PC-3 (cell line): ENCODE data around the gene TUBGCP3. TPM values are rescaled to one million over a fixed set of nuclear protein-coding genes. Genes with fewer than 3 reads are reported as not detected.

ENCODE experiments used
- ATAC-seq: fragments of 200-7000 bp; cut with Tn5 transposase; 2 replicates; pipeline ENCODE4 v1.9.1; 2020; ENCODE audit warnings: mild to moderate bottlenecking, moderate library complexity
- BruUV-seq: library from RNA; stranded (reverse); fragments of 400-500 nt; replicated peaks from 2 replicates; lab custom pipeline; 2021; lab: Mats Ljungman, UMichigan
- CTCF ChIA-PET: fragments of 300-600 bp; sonication (Branson Sonifier 250); formaldehyde crosslinking; loops from one replicate; lab custom pipeline; 2022; ENCODE audit warnings: antibody characterized with exemption; lab: Charles Lee
- POLR2A ChIA-PET: fragments of 300-600 bp; sonication (Branson Sonifier 250); formaldehyde crosslinking; loops from one replicate; lab custom pipeline; 2022; ENCODE audit warnings: antibody characterized with exemption; ENCODE audit not compliant: unreplicated experiment; lab: Charles Lee
- DNase-seq: peaks from one replicate; pipeline ENCODE4 v3.0.0-alpha.2; 2015
- H2AFZ ChIP-seq: fragments of 300-600 bp; sonication (generic); 2 replicates; pipeline ENCODE4 v1.6.0; 2016; ENCODE audit warnings: antibody characterized with exemption, low read length
- H3F3A ChIP-seq: fragments of 300-600 bp; sonication (generic); one replicate; pipeline ENCODE4 v1.6.0; 2017; ENCODE audit warnings: antibody characterized with exemption, low read length, control low read depth, mild to moderate bottlenecking; ENCODE audit not compliant: unreplicated experiment
- H3K27ac ChIP-seq: fragments of 300-600 bp; sonication (generic); 2 replicates; pipeline ENCODE4 v1.5.1; 2016; ENCODE audit warnings: mild to moderate bottlenecking, low read length
- H3K27me3 ChIP-seq: fragments of 300-600 bp; sonication (generic); 2 replicates; pipeline ENCODE4 v1.6.1; 2016; ENCODE audit warnings: low read length, mixed read lengths
- H3K36me3 ChIP-seq: fragments of 300-600 bp; sonication (generic); 2 replicates; pipeline ENCODE4 v1.6.1; 2016; ENCODE audit warnings: low read depth, mixed run types, low read length, mixed read lengths
- H3K4me1 ChIP-seq: fragments of 300-600 bp; sonication (generic); 2 replicates; pipeline ENCODE4 v1.5.1; 2016; ENCODE audit warnings: low read length; ENCODE audit not compliant: insufficient read depth
- H3K4me2 ChIP-seq: fragments of 300-600 bp; sonication (generic); 2 replicates; pipeline ENCODE4 v1.6.0; 2016; ENCODE audit warnings: low read length
- H3K4me3 ChIP-seq: fragments of 300-600 bp; sonication (generic); 2 replicates; pipeline ENCODE4 v1.5.1; 2016; ENCODE audit warnings: mild to moderate bottlenecking, low read length, mixed read lengths
- H3K79me2 ChIP-seq: fragments of 300-600 bp; sonication (generic); 2 replicates; pipeline ENCODE4 v1.6.1; 2017; ENCODE audit warnings: low read length, mixed read lengths
- H3K9ac ChIP-seq: fragments of 300-600 bp; sonication (generic); 2 replicates; pipeline ENCODE4 v1.6.0; 2016; ENCODE audit warnings: mild to moderate bottlenecking, low read length
- H3K9me2 ChIP-seq: fragments of 300-600 bp; sonication (generic); replicated peaks from 2 replicates; pipeline ENCODE4 v1.6.1; 2016; ENCODE audit warnings: mixed run types, low read length, mixed read lengths
- H3K9me3 ChIP-seq: fragments of 300-600 bp; sonication (generic); 2 replicates; pipeline ENCODE4 v1.6.1; 2016; ENCODE audit warnings: low read length, mixed read lengths
- H4K20me1 ChIP-seq: fragments of 300-600 bp; sonication (generic); 2 replicates; pipeline ENCODE4 v1.6.1; 2016; ENCODE audit warnings: low read length, mixed read lengths
- EZH2 ChIP-seq: fragments of 300-600 bp; sonication (generic); IDR thresholded peaks from one replicate; pipeline ENCODE4 v1.6.1; 2017; ENCODE audit warnings: antibody characterized with exemption, mild to moderate bottlenecking, low read length; ENCODE audit not compliant: unreplicated experiment
- EZH2phosphoT487 ChIP-seq: fragments of 300-600 bp; sonication (generic); IDR thresholded peaks from 2 replicates; pipeline ENCODE4 v1.6.1; 2018; ENCODE audit warnings: mild to moderate bottlenecking, antibody characterized with exemption, low read length, borderline replicate concordance
- intact Hi-C: fragments of 100-400 bp; cut with micrococcal nuclease; formaldehyde crosslinking; loops from 2 replicates; pipeline ENCODE4 v1.9.0; 2023
- total RNA-seq: library from RNA; depleted of rRNA; stranded (reverse); fragments of >200 nt; gene quantifications from 2 replicates; pipeline ENCODE4 v1.2.3, GENCODE V29; 2014
- TF ChIP-seq, protein P1 (sequence below): fragments of 300-600 bp; sonication (generic); conservative IDR thresholded peaks from 2 replicates; pipeline ENCODE4 v1.5.1; 2017; ENCODE audit warnings: antibody characterized with exemption, low read depth, mild to moderate bottlenecking, low read length

TUBGCP3 gene
- total RNA-seq, 1 experiment from 2014 or later: 25.8 TPM

DNA sequence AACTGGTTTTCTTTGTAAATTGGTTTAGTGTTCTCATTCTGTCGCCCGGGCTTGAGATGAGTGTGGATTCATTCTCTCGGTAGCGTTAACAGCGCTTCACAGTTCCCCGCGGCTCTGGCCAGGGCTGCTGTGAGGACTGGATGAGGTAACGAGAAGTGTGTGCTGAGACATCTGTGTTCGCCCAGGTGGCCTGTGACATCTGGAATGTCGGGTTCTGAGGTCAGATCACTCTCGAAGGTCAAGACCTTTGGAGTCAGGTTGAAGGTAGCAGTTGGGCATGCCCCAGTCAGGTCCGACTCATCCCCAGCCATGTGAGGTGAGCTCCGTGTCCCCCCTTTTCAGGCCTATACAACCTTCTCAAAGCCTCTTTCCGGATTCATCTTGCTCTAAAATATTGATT, 13.4 kb upstream of the TUBGCP3 start:
- Histone ChIP-seq H3K4me1 (no peaks in the 10 kb centered on the region), H3K79me2 (no peaks in the 10 kb centered on the region), H3K27me3 (peaks cover 29% of the 10 kb centered on the region), H3F3A (no peaks in the 10 kb centered on the region), H3K9me2 (no peaks in the 10 kb centered on the region), H3K9me3 (no peaks in the 10 kb centered on the region), H3K27ac (no peak overlapping the region), H3K36me3 (no peaks in the 10 kb centered on the region), H3K4me2 (no peak overlapping the region), H3K4me3 (no peak overlapping the region), H2AFZ (no peak overlapping the region), H4K20me1 (no peaks in the 10 kb centered on the region), H3K9ac (no peak overlapping the region)
- no peak for TF ChIP-seq EZH2
- TF ChIP-seq, protein P1, sequence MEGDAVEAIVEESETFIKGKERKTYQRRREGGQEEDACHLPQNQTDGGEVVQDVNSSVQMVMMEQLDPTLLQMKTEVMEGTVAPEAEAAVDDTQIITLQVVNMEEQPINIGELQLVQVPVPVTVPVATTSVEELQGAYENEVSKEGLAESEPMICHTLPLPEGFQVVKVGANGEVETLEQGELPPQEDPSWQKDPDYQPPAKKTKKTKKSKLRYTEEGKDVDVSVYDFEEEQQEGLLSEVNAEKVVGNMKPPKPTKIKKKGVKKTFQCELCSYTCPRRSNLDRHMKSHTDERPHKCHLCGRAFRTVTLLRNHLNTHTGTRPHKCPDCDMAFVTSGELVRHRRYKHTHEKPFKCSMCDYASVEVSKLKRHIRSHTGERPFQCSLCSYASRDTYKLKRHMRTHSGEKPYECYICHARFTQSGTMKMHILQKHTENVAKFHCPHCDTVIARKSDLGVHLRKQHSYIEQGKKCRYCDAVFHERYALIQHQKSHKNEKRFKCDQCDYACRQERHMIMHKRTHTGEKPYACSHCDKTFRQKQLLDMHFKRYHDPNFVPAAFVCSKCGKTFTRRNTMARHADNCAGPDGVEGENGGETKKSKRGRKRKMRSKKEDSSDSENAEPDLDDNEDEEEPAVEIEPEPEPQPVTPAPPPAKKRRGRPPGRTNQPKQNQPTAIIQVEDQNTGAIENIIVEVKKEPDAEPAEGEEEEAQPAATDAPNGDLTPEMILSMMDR: no peak
- TF ChIP-seq EZH2phosphoT487: no peak
- DNase-seq (no peak), ATAC-seq (no peak)
- ChIA-PET POLR2A (no interaction called here), CTCF (no interaction called here)
- no TSS peak for BruUV-seq
- intact Hi-C loops: no loop called here

DNA sequence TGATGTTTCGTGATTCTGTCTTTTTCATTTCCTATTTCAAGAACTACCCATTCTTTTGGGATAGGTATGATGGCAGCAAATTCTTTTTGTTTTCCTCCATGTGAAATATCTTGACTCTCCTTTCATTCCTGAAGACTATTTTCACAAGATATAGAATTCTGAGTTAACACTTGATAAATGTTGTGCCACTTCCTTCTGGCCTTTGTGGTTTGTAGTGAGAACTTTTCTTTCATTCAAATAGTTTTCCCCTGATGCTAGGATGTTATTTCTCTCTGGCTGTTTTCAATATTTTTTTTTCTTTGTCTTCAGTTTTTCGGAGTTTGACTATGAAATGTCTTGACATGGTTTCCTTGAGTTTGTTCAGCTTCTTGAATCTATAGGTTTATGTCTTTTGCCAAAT, 8.3 kb upstream of the TUBGCP3 start:
- Histone ChIP-seq H3K4me1 (0 out of 2 replicates have a peak, but pooled peaks cover 3% of the 10 kb centered on the region), H3F3A (no peaks in the 10 kb centered on the region), H3K4me2 (no peak overlapping the region), H3K27ac (no peak overlapping the region), H3K9ac (no peak overlapping the region), H3K36me3 (no peaks in the 10 kb centered on the region), H3K9me3 (no peaks in the 10 kb centered on the region), H3K79me2 (no peaks in the 10 kb centered on the region), H3K9me2 (no peaks in the 10 kb centered on the region), H3K27me3 (peaks cover 17% of the 10 kb centered on the region), H3K4me3 (no peak overlapping the region), H4K20me1 (no peaks in the 10 kb centered on the region), H2AFZ (no peak overlapping the region)
- no peak for ATAC-seq
- CTCF ChIA-PET: no interaction called here
- intact Hi-C loops: no loop called here
- no peak for TF ChIP-seq EZH2phosphoT487
- TF ChIP-seq, protein P1: no peak
- TF ChIP-seq EZH2: no peak
- no peak for DNase-seq
- POLR2A ChIA-PET: no interaction called here
- BruUV-seq: no TSS peak

DNA sequence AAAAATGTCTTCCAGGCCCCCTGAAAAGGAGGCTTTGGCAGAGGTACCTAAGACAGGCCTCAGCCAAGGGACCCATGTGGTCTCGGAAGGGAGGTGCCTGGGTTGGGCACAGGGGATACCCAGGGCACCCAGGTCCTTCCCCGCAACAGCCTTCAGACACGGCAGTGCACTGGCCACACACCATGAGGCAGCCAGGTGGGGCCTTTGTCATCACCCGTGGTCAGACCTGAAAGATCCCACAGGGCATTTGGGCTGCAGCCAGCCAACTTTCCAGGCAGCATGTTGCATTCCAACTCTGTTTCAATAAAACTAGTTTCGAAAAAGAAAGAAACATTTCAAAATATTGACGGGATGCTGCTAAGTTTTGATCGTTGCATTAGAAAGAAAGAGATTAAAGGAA, 4.7 kb upstream of the TUBGCP3 start:
- POLR2A ChIA-PET: no interaction called here
- ATAC-seq: no peak
- intact Hi-C loops: no loop called here
- H3K27me3 ChIP-seq: peaks cover 15% of the 10 kb centered on the region
- no peak overlapping the region for H3K9ac ChIP-seq
- H3F3A ChIP-seq: no peaks in the 10 kb centered on the region
- peak; percentile 33 for DNase-seq
- H4K20me1 ChIP-seq: no peaks in the 10 kb centered on the region
- H3K27ac ChIP-seq: no peak overlapping the region
- no peaks in the 10 kb centered on the region for H3K36me3 ChIP-seq
- H3K9me2 ChIP-seq: no peaks in the 10 kb centered on the region
- CTCF ChIA-PET: no interaction called here
- H3K4me2 ChIP-seq: no peak overlapping the region
- no peak overlapping the region for H2AFZ ChIP-seq
- H3K9me3 ChIP-seq: no peaks in the 10 kb centered on the region
- TF ChIP-seq EZH2 (no peak), EZH2phosphoT487 (no peak)
- TF ChIP-seq, protein P1: no peak
- peaks cover 9% of the 10 kb centered on the region for H3K79me2 ChIP-seq
- no TSS peak for BruUV-seq
- H3K4me1 ChIP-seq: peaks cover 12% of the 10 kb centered on the region; the same call in 1 of the 2 replicates
- no peak overlapping the region for H3K4me3 ChIP-seq
